Sigmoid colon (tissue), 3 donors: ENCODE data around the gene OSTC.

Source experiments
- CTCF ChIP-seq, 4 experiments: fragments of 450-650 bp in 3 of 4; fragments of 200-600 bp in 1 of 4; IDR thresholded peaks; one replicate each; pipeline ENCODE4 v1.5.1; 2016 to 2019; ENCODE audit warnings: antibody characterized with exemption in 4 of 4, mild to moderate bottlenecking in 3 of 4, moderate library complexity in 2 of 4
- POLR2A ChIP-seq, 2 donors: fragments of 450-650 bp; IDR thresholded peaks; one replicate each; pipeline ENCODE4 v1.6.1; 2016; ENCODE audit warnings: antibody characterized with exemption in 2 of 2, mild to moderate bottlenecking in 2 of 2, moderate library complexity in 2 of 2

- TF ChIP-seq CTCF (IDR thresholded peaks at IDR 0.05), result no peak
- TF ChIP-seq POLR2A (IDR thresholded peaks at IDR 0.05), result no peak
Measured at GRCh38 chr4:108646706-108647105, 3.7 kb upstream of the OSTC start.
